NK-92 (cell line): ENCODE data around the gene SLC5A5.
"Not testable (repeated sequence)": the region's sequence is repeated elsewhere in the genome, so short reads cannot be mapped to it uniquely, and the experiment has no call there.

Experiments used
- DNase-seq: peaks from one replicate; lab custom pipeline; 2025; ENCODE audit not compliant: unreplicated experiment; lab: John Stamatoyannopoulos, UW

Gene SLC5A5

DNA sequence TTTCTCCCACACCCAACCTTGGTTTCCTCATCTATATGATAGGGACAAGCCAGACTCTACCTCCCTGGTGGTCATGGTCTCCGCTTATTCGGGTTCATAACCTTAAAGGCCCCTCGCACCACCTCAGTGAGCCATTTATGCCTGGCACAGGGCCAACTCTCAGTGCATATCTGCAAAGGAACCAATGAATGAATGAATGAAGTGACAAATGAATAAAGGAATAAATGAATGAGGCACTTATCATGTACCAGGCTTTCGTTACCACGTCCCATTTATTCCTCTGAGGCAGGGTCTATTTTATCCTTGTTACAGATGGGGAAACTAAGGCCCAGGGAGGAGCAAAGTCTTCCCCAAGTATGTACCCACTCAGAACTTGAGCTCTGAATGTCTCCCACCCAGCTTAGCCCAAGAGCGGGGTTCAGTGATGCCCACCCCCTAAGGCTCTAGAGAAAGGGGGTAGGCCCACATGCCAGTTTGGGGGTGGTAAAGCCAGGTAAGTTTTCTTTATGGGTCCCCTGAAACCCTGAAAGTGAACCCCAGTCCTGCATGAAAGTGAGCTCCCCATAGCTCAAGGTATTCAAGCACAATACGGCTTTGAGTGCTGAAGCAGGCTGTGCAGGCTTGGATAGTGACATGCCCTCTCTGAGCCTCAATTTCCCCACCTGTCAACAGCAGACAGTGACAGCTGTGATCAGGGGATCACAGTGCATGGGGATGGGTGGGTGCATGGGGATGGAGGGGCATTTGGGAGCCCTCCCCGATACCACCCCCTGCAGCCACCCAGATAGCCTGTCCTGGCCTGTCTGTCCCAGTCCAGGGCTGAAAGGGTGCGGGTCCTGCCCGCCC lies 490 bp upstream of the SLC5A5 start:
- DNase-seq = no peak

DNA sequence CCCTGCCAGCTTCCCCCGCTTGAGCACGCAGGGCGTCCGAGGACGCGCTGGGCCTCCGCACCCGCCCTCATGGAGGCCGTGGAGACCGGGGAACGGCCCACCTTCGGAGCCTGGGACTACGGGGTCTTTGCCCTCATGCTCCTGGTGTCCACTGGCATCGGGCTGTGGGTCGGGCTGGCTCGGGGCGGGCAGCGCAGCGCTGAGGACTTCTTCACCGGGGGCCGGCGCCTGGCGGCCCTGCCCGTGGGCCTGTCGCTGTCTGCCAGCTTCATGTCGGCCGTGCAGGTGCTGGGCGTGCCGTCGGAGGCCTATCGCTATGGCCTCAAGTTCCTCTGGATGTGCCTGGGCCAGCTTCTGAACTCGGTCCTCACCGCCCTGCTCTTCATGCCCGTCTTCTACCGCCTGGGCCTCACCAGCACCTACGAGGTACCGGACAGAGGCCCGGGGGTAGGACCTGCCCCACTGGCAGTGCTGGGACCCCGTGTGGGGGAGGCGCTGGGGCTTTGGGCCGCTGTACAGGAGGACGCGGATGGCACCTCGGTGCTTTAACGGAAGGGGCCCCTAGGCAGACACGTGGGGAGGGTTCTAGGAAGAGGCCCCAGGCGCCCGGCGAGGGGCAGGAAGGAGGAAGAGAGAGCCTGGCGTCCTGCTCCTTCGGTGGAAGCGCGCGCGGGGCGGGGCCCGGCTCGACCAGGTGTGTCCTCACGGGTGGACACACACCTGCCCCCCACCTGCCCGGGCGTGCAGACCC lies 681 bp downstream of the SLC5A5 start:
- no peak for DNase-seq

DNA sequence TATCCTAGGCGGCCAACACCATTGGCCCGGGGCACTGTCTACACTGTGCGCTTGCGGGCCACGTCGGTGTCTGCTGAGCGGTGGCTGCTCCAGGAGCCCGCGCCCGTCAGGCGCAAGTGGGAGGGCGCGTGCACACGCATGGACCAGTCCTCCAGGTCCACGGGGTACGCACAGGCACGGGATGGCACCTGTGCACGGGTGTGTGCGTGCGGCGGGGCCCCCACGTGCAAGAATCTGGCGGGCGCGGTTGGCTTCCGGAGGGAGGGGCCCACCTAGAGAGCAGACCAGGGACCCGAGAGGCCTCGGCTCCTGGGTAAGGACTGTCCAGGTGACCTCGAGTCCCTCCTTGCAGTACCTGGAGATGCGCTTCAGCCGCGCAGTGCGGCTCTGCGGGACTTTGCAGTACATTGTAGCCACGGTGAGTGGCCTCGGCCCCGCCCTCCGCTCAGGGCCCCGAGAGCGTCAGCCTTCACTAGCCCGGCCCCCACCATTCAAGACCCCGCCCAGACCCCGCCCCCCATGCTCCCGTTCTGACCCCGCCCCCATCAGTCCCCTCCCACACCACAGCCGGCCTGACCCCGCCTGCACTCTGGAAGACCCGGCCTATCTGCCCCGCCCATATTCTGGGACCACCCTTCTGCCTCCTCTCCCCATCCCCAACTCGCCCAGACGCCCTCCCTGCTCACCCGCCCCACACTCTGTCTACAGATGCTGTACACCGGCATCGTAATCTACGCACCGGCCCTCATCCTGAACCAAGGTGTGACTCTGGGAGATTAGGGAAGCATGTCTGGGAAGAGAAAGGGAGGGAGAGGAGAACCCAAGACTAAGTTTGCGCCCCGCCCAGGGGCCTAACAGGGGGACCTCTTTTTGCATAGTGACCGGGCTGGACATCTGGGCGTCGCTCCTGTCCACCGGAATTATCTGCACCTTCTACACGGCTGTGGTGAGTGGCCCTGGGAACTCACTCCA lies 2.3 kb downstream of the SLC5A5 start:
- no peak for DNase-seq

DNA sequence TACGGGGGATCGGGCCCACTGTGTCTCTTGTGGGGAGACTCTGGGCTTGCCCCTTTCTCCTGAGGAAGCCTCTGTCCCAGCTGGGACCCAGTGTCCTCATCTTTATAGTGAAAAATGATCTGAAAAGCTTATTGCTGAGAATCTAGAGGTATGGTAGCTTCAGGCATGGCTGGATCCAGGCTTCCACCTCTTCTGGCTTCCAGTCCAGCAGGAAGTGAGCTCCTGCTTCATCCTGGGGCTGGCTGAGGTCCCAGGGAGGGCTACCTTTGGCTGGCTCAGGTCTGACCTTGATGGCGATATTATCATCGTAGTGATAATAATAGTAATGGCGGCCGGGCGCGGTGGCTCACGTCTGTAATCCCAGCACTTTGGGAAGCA lies 3.0 kb downstream of the SLC5A5 start:
- no peak for DNase-seq

DNA sequence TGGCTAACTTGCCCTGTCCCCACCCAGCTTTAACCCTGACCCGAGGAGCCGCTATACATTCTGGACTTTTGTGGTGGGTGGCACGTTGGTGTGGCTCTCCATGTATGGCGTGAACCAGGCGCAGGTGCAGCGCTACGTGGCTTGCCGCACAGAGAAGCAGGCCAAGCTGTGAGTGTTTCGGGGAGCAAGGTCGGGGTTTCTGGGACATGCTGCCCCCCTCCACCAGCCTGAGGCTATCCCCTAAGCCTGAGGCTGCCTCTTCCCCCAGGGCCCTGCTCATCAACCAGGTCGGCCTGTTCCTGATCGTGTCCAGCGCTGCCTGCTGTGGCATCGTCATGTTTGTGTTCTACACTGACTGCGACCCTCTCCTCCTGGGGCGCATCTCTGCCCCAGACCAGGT lies 6.0 kb downstream of the SLC5A5 start:
- DNase-seq = no peak

GRCh38 chr19:17879466-17879865 lies 7.7 kb downstream of the SLC5A5 start:
- no peak for DNase-seq

DNA sequence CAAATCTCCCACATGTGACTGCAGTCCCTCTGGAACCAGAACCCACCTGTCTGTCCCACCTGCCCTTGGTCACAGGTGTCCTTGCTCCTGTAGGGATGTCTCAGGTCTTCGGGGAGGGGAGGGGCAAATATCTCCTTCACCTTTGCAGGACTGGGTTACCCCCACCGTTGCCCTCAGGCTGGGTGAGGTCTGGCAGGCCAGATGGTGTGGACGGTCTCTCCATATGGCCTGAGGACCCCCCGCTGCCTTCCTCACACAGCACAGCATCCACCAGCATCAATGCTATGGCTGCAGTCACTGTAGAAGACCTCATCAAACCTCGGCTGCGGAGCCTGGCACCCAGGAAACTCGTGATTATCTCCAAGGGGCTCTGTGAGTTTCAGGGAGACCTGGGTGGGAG lies 10.0 kb downstream of the SLC5A5 start:
- no peak for DNase-seq

- DNase-seq = no peak
Measured at GRCh38 chr19:17883627-17884410, 12.1 kb downstream of the SLC5A5 start.

GRCh38 chr19:17886515-17886914 lies 14.8 kb downstream of the SLC5A5 start:
- no peak for DNase-seq

DNA sequence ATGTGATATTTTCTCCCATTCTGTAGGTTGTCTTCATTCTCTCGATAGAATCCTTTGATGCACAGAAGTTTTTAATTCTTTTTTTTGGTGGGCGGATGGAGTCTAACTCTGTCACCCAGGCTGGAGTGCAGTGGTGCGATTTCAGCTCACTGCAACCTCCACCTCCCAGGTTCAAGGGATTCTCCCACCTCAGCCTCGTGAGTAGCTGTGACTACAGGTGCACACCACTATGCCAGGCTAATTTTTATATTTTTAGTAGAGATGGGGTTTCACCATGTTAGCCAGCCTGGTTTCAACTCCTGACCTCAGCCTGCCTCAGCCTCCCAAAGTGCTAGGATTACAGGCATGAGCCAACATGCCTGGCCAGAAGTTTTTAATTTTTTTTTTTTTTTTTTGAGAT lies 15.5 kb downstream of the SLC5A5 start:
- not testable (repeated sequence) for DNase-seq

DNA sequence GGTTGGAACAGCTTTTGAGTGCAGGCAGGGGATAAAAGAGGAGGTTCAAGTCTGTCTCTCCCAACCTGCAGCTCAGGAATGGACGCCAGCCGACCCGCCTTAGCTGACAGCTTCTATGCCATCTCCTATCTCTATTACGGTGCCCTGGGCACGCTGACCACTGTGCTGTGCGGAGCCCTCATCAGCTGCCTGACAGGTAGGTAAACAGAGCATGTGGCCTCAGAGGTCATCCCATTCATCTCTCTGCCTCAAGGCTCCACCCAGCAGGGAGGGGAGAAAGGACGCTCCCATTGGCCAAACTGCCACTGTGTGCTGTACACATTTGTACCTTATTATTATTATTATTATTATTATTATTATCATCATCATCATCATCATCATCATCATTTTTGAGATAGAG lies 16.5 kb downstream of the SLC5A5 start:
- DNase-seq = no peak

GRCh38 chr19:17889609-17890214 lies 18.0 kb downstream of the SLC5A5 start:
- DNase-seq = no peak

DNA sequence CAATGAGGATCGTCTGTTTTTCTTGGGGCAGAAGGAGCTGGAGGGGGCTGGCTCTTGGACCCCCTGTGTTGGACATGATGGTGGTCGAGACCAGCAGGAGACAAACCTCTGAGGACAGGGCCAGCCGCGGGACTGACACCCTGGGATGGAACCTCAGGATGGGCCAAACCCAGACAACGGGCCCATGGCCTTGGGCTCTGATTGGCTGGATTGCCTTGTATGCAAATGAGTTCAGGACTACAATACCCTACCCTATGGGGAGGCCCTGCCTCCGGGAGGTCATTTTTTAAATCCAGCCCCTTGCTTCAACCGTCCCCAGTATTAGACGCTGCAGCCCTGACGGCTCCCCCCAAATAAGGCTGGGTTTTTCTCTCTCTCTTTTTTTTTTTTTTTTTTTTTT lies 22.0 kb downstream of the SLC5A5 start:
- DNase-seq = no peak

DNA sequence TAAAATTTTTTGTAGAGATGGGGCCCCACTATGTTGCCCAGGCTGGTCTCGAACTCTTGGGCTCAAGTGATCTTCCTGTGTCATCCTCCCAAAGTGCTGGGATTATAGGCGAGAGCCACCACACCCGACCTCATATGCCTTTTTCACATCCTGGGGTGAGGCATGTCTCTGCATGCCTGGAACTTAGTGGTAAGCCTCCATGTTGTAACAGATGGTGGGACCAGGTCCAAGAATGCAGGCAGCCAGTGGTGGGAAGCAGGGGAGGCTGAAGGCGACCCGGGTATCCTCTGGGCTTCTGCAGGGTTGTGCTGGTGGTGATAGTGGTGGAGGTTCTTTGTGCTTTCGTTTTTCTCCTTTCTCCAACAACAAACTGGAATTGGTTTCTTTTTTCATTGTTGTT lies 31.0 kb downstream of the SLC5A5 start:
- DNase-seq = no peak

DNA sequence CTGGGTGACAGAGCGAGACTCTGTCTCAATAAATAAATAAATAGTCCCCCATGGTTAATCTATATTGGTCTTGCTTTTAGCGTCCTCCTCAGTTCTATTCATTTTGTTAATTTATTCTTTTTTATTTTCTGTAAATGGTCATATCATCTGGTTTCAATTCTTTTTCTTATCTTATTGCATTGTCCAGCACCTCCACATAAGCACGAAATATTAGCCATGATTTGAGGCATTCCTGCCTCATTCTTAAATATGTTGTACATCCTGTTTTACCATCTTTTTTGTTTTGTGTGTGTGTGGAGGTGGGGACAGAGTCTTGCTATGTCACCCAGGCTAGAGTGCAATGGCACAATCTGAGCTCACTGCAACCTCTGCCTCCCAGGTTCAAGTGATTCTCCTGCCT lies 36.5 kb downstream of the SLC5A5 start:
- DNase-seq = no peak

- DNase-seq = no peak
Measured at GRCh38 chr19:17909003-17909732, 37.4 kb downstream of the SLC5A5 start.

- no peak for DNase-seq
Measured at GRCh38 chr19:17910791-17911360, 39.1 kb downstream of the SLC5A5 start.

- no peak for DNase-seq
Measured at GRCh38 chr19:17915940-17916593, 44.3 kb downstream of the SLC5A5 start.

DNA sequence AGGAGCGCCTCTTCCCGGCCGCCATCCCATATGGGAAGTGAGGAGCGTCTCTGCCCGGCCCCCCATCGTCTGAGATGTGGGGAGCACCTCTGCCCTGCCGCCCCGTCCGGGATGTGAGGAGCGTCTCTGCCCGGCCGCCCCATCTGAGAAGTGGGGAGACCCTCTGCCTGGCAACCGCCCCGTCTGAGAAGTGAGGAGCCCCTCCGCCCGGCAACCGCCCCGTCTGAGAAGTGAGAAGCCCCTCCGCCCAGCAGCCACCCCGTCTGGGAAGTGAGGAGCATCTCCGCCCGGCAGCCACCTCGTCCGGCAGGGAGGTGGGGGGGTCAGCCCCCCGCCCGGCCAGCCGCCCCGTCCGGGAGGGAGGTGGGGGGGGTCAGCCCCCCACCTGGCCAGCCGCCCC lies 46.4 kb downstream of the SLC5A5 start:
- DNase-seq = not testable (repeated sequence)
